ENCODE measurements around the gene PRADC1.
A peak's percentile ranks its signal among the peaks of the same experiment; 100 is the strongest.

The PRADC1 gene

DNA sequence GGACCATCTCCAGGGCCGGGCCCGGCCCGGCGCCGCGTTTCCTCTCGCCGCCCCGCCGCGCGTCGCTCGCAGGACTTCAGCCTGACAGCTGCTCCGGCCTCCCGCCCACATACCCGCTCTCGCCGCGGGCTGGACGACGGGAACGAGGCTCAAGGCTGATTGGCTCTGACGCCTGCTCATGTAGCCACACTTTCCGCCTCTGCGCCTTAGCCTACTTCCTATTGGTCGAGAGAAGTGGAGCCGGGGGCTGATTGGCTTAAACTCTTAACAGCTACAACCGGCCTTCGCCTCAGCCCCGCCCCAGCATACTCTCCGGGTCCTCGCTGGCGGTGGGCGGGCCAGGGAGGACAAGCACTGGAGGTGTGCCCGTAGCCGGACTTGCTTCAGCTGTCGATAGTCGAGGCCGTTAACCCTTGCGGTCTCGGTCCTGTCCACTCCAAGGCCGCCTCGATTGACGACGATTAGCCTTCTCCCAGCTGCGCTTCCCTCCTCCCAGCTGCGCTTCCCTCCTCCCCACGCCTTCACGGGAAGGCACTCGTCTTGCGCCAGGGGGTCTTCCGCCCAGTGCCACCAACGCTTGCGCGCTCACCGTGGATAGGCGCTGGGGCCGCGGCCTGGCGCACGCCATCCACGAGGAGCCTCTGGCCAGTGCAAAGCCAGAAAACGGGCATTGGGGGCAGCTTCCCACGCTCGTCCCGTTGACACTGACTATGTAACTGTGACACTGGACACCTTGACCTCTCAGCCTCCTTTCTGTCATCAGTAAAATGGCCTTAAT lies at the start of gene PRADC1:
Gene PRADC1, minus strand, starts transcription at position 86 of the 778 bp plus-strand sequence. Its CDS starts 79 bp downstream, at position 7.
- peak; percentile 91 to 95 for DNase-seq
- Mint-ChIP-seq H3K27ac (peak within 1 kb of the TSS; percentile 96 to 99), H3K9me3 (no peaks in the 10 kb centered on the region), H3K4me3 (peak within 1 kb of the TSS; percentile 92 to 98), H3K4me1 (peaks cover 37% of the 10 kb centered on the region), H3K27me3 (no peaks in the 10 kb centered on the region)
- ATAC-seq, result peak; percentile 93

DNA sequence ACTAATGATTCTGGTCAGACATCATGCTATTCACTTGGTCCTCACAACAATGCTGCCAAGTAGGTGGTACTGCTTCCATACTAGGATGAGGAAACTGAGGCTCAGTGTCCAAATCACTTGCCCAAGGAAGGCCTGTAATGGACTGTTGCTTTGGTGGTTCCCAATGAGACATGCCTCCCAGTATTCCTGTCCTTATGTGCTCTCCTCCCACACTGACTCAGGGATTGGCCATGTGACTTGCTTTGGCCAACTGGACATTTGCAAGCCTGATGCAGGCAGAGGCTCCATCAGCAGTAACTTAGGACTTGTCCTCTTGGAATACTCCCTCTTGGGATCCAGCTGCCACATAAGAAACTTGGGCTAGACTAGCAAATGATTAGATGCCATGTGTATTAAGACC lies 48.2 kb upstream of the PRADC1 start:
- H3K9me3 Mint-ChIP-seq, result no peaks in the 10 kb centered on the region
- ATAC-seq, result no peak
- no peaks in the 10 kb centered on the region for H3K27me3 Mint-ChIP-seq
- DNase-seq, result no peak
- no peak overlapping the region for H3K27ac Mint-ChIP-seq
- peaks cover 44% of the 10 kb centered on the region for H3K4me1 Mint-ChIP-seq
- no peak overlapping the region for H3K4me3 Mint-ChIP-seq

DNA sequence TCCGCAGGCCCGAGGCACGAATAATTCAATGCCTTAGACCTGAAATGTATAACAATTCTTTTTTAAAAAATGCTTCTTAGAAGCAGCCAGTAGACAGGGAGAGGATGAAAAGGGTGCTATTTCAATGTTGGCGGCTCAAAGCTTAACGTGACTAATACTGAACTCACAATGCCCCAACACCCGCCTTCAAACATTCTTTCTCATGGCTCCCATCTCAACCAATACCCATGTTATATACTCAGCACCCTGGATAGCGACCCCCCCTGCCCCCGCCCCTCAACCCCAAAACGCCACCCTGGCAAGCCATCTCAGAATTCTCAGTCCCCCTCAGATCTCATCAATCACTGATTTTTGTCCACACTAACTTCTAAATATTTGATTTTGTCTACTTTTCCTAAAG lies 46.8 kb upstream of the PRADC1 start:
- Mint-ChIP-seq H3K27me3 (no peaks in the 10 kb centered on the region), H3K9me3 (no peaks in the 10 kb centered on the region), H3K27ac (no peak overlapping the region), H3K4me3 (no peak overlapping the region), H3K4me1 (peaks cover 32% of the 10 kb centered on the region)
- ATAC-seq, result no peak
- no peak for DNase-seq

DNA sequence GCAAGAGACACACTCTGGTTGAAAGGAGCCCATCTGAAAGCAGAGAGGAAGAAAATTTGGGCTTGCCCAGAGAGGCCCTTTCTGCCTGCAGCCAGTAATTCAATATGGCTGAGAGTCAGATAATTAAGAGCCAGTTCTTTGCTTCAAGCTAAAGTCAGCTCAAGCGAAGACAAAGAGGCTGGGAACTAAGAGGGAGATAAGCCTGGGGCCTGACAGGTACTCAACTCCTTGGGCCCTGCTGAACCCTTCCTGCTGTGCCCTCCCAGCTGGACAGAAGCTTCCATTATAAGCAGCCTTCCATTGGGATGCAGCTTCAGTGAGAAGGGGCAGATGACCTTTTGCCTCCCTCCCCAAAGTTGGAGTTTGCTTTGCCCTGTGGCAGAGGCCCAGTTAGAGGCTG lies 39.2 kb upstream of the PRADC1 start:
- ATAC-seq (no peak), DNase-seq (no peak)
- H3K4me1 Mint-ChIP-seq, result peaks cover 14% of the 10 kb centered on the region
- H3K9me3 Mint-ChIP-seq, result no peaks in the 10 kb centered on the region
- H3K4me3 Mint-ChIP-seq, result no peak overlapping the region
- no peak overlapping the region for H3K27ac Mint-ChIP-seq
- no peaks in the 10 kb centered on the region for H3K27me3 Mint-ChIP-seq

DNA sequence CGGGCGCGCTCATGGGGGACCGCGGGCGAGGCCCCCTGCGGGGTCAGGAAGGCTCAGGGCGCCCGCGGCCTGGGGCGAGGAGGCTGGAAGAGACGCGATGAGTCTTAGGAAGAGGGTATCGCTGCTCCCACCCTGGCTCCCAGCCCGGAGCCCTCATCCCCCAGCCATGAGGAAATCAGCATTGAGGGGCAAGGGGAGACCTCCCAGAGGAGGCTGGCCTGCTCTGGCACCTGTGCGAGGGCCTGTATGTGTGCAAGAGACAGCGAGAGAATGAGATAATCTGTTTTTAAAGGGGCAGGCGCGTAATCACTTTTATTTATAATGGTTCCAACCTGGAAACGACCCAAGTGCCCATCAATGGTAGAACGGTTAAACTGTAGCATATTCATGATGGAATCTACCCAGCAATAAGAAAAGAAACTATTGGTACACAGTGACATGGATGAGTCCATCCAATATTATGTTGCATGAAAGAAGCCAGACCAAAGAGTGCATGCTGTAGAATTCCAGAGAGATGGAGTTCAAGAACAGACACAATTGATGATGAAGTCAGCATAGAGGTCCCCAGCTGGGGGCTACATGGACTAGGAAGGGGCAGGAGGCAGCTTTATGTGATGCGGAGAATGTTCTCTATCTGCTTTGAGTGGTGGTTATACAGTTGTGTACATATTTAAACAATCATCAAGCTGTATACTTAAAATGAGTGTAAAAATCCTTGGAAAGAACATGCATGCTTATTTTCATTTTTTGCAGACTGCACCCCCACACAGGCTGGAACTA lies 36.8 kb upstream of the PRADC1 start:
- Mint-ChIP-seq H3K9me3 (no peaks in the 10 kb centered on the region), H3K27me3 (no peaks in the 10 kb centered on the region), H3K27ac (peak overlapping the region; percentile 2 to 52), H3K4me1 (peaks cover 20% of the 10 kb centered on the region), H3K4me3 (peak overlapping the region; percentile 68 to 73)
- ATAC-seq (no peak), DNase-seq (no peak)

DNA sequence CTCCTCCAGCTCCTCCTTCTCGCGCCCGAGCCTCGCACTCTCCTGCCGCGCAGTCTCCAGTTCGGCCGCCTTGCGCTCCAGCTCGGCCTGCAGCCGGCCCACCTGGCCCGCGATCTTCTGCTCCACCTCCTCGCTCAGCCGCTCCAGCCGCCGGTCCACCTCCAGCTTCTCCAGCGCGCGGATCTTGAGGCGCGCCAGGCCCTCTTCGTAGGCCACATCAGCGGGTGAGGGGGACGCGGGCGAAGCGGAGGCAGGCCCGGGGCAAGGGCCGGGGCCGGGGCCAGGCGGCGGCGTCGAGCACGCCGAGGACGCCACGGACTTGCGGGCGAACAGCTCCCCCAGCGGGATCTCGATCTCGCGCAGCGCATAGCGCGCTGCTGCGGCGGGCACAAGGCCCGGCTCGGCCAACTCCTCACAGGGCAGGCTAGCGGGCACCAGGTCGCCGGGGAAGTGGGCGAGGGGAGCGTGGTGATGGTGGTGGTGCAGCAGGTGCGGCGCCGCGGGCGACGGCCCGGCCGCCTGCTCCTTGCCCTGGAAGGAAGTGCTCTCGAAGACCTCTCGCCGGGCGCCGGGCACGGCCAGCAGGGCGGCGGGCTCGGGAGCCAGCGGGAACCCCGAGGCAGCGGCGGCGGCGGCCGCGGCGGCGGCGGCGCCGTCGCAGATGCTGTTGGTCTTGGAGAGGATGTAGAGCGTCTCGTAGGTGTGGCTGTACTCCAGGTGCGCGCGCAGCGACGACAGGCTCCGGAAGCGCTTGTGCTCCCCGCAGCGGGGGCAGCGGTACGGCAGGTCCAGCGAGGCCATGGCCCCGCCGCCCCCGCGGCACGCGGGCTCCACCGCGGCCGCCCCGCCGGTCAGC lies 36.0 kb upstream of the PRADC1 start:
- ATAC-seq (peak; percentile 92), DNase-seq (peak; percentile 63 to 72)
- Mint-ChIP-seq H3K4me1 (peaks cover 20% of the 10 kb centered on the region), H3K9me3 (no peaks in the 10 kb centered on the region), H3K27me3 (no peaks in the 10 kb centered on the region), H3K4me3 (peak overlapping the region; percentile 17 to 27), H3K27ac (no peak overlapping the region)

DNA sequence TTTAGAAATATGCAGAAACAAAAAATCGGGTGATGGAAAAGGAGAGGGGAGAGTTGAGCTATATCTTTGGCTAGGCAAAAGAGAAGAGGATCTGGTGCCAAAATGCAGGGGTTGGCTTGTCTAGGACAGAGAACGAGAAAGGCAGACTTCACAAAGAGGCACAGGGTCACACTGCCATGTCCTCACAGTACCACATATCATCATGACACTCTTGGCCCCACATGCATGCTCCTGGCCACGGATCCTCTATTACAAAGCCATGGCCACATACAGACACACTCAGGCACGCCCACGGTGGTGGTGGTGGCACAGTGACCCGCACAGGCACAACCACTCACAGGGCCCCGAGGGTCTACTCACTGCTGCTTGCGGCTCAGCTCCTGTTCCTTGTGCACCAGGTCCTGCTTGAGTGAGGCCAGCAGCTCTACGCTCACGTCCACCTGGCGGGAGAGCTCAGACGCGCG lies 35.4 kb upstream of the PRADC1 start:
- ATAC-seq (no peak), DNase-seq (no peak)
- peaks cover 20% of the 10 kb centered on the region for H3K4me1 Mint-ChIP-seq
- H3K27me3 Mint-ChIP-seq, result no peaks in the 10 kb centered on the region
- no peak overlapping the region for H3K27ac Mint-ChIP-seq
- no peaks in the 10 kb centered on the region for H3K9me3 Mint-ChIP-seq
- H3K4me3 Mint-ChIP-seq, result peak overlapping the region; percentile 8 to 17

DNA sequence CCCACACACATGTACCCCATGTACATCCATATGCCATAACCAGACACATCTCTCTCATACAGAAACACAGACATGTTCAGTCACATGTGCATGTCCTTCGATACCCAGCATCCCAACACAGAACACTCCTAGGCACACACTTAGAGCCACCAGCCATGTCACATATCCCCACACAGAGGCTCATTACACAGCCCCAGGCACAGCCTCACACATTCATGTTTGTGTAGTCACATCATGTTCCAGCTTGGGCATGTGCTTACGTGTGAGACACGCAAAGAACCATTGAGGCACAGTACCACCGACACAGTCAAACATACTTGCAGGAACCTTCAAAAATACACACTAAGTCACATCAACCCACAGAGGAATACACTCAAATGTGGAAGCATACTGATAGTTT lies 34.0 kb upstream of the PRADC1 start:
- Mint-ChIP-seq H3K9me3 (no peaks in the 10 kb centered on the region), H3K4me1 (peaks cover 20% of the 10 kb centered on the region), H3K4me3 (no peak overlapping the region), H3K27ac (no peak overlapping the region), H3K27me3 (no peaks in the 10 kb centered on the region)
- ATAC-seq (no peak), DNase-seq (no peak)

DNA sequence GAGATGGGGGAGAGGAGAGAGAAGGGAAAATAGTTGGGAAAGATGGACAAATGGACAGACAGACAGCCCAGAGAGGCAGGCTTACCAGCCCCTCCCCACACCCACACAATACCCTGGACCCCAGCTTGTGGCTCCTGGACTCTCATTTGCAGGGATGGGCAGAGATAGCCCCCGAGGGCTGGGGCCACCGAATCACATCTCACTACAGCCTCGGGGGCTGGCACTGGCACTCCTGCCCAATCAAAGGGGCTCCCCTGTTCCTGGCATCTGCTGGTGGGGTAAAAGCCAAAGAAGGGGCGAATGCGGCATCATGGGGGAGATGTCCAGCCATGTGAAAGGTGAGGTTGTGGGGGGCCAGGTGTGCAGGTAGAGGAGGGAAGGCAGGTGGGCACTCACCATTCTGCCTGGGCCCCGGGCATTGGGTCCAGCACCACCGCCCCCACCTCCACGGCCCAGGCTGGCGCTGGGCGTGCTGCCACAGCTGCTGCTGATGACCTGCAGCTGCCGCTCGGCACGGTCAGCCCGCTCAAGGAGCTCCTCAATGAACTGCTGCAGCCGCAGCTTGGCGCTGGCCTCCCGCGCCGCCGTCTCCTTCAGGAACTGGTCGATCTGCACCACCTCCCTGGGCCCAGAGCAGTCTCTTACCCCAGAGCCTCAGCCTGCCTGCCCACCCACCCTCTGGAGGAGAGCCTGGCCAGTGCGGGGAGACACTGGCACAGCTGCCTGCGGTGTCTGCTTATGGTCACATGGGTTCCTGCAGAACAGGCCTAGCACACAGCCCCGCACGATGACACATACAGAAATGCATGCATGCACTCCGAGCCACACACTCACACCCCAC lies 33.2 kb upstream of the PRADC1 start:
- DNase-seq (no peak), ATAC-seq (no peak)
- Mint-ChIP-seq H3K4me3 (no peak overlapping the region), H3K9me3 (no peaks in the 10 kb centered on the region), H3K4me1 (peaks cover 20% of the 10 kb centered on the region), H3K27ac (peak overlapping the region in 1 of 2 donors; percentile 27), H3K27me3 (no peaks in the 10 kb centered on the region)

DNA sequence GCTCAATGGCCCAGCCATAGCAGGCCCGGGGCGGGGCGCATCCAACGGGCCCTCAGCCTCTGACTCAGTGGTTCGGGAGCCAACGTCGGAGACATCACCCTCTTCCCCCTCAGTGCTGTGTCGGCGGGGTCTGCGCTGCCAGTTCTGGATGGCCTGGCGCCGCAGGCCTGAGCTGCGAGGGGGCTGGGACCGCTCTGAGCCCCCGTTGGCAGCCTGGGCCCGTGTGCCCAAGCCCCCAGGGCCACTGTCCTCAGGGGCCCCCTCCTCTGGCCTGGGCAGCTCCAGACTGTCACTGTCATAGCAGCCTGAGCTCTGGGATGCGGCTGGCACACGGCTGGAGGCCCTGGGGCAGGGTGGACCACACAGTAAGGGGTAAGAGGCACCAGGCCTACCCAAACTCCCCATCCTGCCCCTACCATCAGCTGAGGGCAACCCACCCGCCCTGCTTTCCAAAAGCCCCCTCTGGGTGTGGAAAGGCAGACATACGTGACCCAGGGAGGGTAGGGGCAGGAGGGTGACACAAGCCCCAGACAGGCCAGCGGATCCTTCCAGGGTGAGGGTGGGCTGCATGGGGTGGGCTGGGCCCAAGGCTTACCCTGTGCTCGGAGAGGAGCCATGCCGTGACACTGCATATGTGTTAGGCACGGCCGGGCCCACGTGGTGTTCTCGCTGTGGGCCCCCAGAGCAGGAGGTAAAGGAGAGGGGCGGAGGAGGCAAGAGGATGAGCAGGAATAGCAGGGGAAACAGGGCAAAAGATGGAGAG lies 32.4 kb upstream of the PRADC1 start:
- no peak overlapping the region for H3K4me3 Mint-ChIP-seq
- H3K9me3 Mint-ChIP-seq, result no peaks in the 10 kb centered on the region
- H3K4me1 Mint-ChIP-seq, result peaks cover 20% of the 10 kb centered on the region
- no peak overlapping the region for H3K27ac Mint-ChIP-seq
- DNase-seq (no peak), ATAC-seq (no peak)
- no peaks in the 10 kb centered on the region for H3K27me3 Mint-ChIP-seq

DNA sequence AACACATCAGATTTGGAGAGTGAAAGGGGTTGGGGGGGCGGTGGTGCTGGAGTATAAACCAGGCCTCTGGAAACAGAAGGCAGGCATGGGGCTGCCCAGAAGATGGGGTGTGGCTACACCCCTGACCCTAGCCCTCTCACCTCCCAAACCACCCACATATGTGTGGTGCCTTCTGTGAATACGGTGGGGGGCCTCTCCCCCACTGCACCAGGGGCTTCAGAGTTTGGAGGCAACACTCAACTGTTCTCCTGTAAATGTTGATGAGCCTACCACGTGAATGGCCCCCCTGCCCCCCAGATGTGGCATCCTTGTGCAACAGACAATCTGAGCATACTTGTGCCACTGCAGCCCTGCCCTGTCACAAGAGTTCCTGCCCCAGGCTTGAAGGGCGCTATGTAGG lies 31.7 kb upstream of the PRADC1 start:
- peaks cover 16% of the 10 kb centered on the region for H3K4me1 Mint-ChIP-seq
- no peak for DNase-seq
- no peaks in the 10 kb centered on the region for H3K9me3 Mint-ChIP-seq
- no peaks in the 10 kb centered on the region for H3K27me3 Mint-ChIP-seq
- H3K27ac Mint-ChIP-seq, result no peak overlapping the region
- ATAC-seq, result no peak
- H3K4me3 Mint-ChIP-seq, result no peak overlapping the region

DNA sequence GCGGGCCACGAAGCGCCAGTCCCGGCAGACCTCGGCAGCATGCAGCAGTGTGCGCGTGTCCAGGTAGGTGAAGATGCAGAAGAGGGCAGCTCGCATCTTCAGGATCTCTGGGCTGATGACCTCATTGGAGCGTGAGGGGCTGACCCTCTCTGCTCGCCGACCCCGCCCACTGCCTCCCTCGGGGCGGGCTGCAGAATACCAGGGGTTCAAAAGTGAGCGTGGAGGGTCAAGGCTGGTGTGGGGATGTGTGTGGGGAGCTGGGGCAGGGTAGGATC lies 31.2 kb upstream of the PRADC1 start:
- Mint-ChIP-seq H3K27me3 (no peaks in the 10 kb centered on the region), H3K4me3 (no peak overlapping the region), H3K9me3 (no peaks in the 10 kb centered on the region), H3K27ac (peak overlapping the region in 1 of 2 donors; percentile 38), H3K4me1 (peaks cover 14% of the 10 kb centered on the region)
- ATAC-seq (no peak), DNase-seq (no peak)

DNA sequence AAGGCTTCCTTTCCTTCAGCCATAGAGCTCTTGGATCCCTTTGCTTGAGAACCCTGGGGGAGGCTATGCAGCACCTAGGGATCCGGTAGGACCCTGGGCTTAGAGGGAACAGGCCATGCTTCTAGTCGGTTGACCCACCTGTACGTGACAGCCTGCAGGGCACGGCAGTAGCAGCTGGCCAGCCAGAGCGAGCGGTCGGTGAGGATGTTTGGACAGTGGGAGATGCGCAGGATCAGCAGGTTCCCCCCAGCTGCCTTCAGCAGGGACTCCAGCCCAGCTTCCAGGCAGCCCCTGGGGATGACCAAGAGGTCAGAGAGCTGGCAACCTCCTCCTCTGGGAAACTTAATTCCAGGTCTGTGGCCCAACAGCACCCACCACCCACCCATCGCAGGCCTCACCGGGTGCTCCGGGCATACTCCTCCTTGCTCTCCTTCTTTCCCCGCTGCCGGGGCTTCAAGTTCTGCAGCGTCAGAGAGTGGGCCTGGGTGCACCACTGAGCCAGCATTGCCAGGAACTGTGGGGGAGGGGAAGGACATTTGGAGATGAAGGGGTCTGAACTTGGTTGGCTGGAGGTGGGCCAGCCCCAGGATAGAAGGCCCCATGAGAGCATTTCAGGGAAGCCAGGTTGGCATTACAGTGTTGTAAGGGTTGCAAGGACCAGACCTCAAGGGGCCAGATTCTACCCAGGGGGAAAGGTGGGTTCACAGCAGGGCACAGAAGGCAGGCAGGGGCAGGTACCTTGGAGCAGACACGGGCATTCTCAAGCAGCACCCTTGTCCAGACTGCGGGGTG lies 30.7 kb upstream of the PRADC1 start:
- DNase-seq (no peak), ATAC-seq (no peak)
- Mint-ChIP-seq H3K4me3 (no peak overlapping the region), H3K4me1 (peaks cover 14% of the 10 kb centered on the region), H3K9me3 (no peaks in the 10 kb centered on the region), H3K27me3 (no peaks in the 10 kb centered on the region), H3K27ac (peak overlapping the region in 1 of 2 donors; percentile 81)
